ELF-1 (cell line): ENCODE results near the gene SLC24A3.

Experiments
- DNase-seq: peaks from one replicate; pipeline ENCODE4 v3.0.0-alpha.2; 2016; ENCODE audit warnings: low read depth, low spot score

SLC24A3 gene

GRCh38 chr20:19764207-19764606 is 551.8 kb downstream of the SLC24A3 start:
- no peak for DNase-seq

GRCh38 chr20:19765266-19765665 is 552.8 kb downstream of the SLC24A3 start:
- no peak for DNase-seq

DNA sequence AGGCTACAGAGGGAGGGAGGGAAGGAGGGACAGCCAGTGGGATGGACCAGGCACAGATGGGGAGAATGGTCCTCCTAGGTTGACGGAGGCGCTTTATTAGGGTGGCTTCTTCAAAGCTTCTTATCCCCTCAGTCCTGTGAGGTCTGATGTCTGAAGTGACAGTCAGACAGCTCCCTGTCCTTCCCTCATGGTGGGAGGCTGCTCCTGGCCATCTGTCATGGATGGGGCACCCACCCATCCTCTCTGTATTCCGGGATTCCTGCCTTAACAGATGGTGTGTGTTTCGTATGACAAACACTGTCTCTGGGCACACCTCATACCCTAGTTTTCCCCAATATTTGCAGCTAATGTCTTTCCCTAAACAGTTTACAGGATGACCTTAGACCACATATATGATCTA is 553.5 kb downstream of the SLC24A3 start:
- DNase-seq, result no peak

GRCh38 chr20:19767070-19767469 is 554.6 kb downstream of the SLC24A3 start:
- DNase-seq, result peak; percentile 71

GRCh38 chr20:19768325-19768842 is 555.9 kb downstream of the SLC24A3 start:
- DNase-seq, result no peak

DNA sequence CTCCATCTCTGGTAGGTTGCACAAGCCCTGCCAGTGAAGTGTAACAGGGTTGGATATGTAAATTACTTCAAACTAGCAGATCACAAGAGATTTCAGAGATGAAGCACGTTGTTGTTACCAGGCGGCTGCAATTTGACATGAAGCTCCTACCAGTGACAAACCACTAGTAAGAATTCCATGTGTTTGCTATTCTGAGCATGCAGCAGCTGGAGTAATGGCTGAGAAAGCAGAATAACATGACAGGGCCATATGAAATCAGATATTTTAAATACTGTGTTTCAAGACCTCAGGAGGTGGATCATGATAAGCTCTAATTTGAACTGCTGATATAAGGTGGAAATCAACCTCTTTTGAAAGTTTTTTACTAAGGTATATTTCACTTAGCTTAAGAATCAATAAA is 557.1 kb downstream of the SLC24A3 start:
- DNase-seq, result no peak

- DNase-seq, result no peak
Observed at GRCh38 chr20:19770375-19770774, 557.9 kb downstream of the SLC24A3 start.

GRCh38 chr20:19771031-19771430 is 558.6 kb downstream of the SLC24A3 start:
- DNase-seq, result no peak
